RPMI8226 (cell line): Measurements from ENCODE around the gene CLDN7.
A peak's percentile ranks its signal among the peaks of the same experiment; 100 is the strongest.

Source experiments
- DNase-seq: peaks from one replicate; pipeline ENCODE4 v3.0.0-alpha.2; 2015

The CLDN7 gene

DNA sequence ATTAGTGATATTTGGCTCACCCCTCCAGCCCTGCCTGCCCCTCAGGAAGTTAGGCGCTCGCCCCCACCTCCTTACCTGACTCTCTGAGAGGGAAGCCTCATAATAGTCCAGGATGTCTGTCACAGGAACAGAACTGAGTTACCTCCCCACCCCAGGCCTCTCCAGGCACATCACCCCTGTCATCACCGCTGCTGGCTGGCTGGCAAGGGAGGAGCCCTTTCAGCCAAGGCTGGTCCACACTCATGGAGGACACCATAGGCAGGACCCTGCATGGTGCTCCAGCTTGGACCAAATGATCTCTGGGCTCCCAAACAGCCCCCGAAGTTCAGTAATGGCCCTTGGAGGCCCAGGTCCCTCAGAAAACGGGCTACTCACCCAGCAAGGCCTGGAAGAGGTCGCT, 44.1 kb downstream of the CLDN7 start:
- no peak for DNase-seq

DNA sequence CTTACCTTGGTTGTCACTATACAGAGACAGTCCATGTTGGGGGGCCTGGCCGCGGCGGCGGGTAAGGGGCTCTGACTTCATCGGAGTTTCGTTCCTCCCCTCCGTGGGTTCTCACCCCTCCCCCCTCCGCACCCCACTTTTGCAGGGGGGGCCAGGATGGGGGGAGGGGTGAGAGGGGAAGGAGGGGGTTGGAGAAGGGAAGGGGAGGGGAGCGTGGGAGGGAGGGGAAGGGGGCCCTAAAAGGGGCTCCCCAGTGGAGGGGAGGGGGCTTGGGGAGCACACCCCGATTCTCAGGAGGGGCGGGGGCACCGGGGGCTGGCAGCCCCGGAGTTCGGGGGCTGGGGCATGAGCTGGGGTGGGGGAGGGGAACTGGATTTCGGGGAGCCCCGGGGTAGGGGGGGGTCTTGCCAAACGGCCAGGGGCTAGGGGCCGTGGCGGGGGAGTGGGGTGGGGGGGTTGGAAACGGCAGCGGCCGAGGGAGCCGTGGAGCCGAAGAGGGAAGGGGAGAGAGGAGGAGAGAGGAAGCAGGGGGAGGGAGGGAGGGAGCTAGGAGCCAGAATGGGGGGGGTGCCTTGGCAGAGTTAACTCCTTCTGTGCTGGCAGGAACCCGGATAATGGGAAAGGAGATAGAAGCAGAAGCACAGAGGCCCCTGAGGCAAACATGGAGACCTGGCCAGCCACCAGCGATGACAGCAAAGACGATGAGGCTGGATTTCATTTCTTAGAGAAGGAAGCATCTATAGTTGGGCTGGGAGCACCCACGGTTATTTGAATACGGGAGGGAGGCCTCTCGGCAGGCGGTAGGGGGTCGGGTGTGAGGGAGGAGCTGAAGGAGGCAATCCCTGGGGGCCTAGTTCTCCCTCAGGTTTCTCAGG, 44.9 kb downstream of the CLDN7 start:
- DNase-seq: peak; percentile 26

DNA sequence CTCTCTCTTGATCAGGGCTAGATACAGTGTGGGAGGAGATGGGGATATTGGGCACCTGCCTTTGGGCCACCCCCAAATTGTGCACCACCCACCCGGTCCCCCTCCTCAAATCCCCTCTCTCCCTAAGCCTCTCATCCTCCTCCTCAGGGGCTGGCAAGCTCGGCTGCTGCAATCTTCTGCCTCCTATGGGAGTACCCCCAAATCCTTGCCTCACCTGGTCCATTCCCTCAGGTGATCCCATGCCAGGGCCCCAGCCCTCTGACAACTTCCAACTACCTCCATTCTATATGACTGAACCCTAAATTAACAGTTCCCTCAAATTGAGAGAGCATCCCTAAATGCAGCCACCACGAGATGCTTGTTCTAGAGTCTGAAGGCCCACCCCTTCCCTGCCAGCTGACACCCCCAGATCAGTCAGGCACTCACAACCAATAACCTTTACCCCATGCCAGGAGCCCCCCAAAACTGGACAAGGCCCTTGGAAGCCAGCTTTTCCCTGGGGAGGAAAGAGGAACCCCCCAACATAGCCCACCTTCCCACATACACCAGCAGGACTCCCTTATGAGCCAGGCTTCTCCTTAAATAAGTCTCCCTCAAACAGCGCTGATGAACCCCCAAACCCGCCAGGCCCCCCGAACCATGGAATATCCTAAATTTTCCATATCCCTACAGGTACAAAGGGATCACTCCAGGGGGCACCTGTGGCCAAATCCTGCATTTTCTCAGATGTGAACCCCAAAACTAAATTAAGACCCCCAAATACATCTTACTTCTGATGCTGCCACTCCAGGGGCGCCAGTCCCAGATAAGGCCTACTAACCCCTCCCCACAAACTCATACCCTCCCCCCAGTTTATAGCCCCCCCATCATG, 45.8 kb downstream of the CLDN7 start:
- DNase-seq: no peak

DNA sequence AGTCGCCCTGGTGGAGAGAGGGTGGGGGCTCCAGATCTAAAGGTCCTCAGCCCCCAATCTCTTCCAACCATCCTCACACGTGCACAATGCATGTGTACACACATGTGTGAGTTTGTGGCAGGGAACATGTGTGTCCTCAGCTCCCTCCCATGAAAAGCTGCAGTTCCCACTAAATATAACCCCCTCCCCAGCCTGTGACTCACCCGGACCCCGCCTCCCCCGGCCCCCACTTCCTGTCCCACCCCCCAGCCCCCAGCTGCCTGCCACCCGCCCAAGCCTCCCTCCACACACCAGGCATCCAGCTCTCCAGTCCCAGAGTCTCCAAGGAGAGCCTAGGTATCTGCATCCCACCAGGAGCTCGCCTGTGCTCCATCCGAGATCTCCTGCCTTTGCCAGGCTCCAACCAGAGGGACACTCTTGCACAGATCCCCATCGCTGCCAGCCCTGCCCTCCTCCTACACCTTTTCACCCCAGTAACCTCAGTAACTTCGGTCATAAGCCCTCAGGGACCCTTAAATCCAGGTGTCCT, 46.6 kb downstream of the CLDN7 start:
- no peak for DNase-seq

DNA sequence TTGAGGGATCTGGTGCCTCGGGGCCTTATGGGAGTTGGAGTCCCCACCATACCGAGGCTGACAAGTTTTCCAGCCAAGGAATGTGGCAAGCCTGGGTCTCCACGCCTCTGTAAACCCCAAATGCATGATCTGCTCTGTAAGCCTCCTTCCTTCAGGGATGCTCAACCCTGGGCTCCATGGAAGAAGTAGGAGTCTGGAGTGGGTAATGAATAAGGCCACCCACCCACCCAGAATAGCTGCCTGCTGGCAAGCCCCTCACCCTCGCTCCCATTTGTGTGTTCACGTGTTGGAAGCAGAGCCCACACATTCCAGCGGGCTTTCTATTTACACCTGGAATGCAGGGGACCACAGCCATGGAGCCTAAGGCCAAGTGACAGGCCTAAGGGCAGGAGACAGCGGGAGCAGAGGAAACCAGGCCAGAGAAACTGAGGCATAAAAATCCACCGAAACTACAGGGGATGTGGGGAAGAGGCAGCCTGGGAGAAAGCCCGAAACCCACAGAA, 47.1 kb downstream of the CLDN7 start:
- DNase-seq: no peak

DNA sequence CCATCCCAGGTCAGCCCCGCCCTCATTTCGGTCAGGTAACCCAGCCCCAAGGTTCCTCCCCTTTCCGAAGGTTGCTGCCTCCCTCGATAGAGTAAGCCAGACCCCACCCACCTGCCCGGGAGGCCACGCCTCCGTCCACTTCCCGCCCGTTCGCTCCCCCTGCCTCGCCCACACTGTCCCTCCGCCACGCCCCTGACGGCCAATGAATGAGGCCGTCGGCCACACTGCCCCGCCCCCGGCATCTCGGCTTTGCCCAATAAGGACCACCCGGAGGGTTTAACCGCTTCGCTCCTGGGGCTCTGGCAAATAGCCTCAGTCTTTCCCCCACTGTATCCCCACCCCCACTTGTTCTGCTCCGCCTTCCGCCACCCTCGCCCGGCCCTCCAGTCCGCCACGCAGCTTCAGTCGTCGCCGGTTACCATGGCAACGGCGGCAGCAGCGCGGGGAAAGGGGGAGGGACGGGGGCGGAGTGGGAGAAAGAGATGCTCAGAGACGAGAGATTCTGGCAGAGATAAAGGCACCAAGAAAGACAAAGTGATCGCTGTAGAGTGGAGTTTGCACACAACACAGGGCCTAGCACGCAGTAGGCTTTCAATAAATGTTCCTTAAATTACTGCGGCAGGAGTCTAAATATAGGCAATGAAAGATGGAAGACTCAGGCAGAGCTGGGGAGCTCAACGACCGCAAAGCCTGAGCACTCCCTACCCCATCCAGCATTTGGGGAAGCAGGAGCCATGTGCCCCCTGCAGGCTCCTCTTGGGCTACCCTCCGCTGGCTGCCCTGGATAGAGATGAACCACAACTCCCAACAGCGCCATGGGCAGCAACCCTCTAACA, 47.8 kb downstream of the CLDN7 start:
- DNase-seq: peak; percentile 96

DNA sequence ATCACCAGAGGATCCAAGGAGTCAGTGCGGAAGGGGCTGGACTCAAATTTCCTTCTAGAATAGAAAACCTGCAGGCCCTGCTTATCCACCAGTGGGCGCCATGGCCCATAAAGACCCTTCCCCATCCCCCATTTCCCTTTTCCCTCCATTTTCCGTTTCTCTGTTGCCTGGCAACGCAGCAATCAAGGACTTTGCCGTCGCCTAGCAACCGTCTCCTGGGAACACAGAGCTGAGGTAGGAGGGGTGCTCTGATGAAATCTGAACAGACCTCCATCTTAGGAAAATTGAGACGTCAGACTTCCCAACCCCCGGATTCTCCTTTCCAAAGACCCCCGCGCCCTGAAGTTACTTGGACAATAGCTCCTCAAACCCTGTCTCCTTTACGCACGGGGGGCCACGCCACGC, 48.4 kb downstream of the CLDN7 start:
- peak; percentile 43 for DNase-seq

DNA sequence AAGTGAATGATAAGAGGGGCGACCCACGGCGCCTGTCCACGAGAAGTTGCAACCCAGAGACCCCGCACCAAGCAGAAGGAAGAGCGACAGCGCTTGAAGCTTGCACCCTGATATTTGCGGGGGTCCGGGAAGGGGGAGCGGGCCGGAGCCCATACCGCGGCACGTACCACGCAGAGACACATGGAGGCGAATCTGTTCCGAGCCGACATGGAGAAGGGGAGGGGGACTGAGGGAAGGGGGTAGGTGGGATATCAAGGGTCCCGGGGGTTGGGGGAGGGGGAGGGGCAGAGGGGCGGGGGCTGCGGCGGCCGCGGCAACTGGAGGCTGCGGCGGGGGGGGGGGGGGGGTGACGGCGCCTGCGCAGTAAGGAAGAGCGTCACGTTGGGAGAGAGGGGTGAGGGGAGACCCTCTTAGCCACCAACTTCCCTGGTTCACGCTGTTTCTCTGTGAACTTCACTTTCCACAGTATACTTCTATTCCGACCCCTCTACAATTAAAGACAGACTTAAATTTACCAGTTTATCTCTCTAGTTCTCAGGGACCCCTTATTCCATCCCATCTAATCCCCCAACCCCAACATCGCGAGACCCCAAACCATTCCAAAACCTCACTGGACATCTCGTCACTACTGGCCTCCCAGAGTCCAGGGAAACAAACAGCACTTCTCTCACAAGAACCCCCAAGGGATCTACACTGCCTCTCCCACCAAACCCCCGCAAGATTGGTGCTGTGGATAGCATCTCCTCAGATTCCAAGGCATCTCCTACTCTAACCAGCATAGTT, 50.6 kb downstream of the CLDN7 start:
- DNase-seq: no peak
